K562 (cell line): Measurements from ENCODE around the gene HEY2. TPM values are rescaled to one million over a fixed set of nuclear protein-coding genes. Genes with fewer than 3 reads are reported as not detected.

Source experiments
- BRD9 ChIP-seq: fragments of 450-650 bp; IDR thresholded peaks from 2 replicates; pipeline ENCODE4 v1.6.1; 2018; ENCODE audit warnings: low read depth; ENCODE audit not compliant: partially characterized antibody
- COPS2 ChIP-seq: fragments of 450-650 bp; conservative IDR thresholded peaks from 2 replicates; pipeline ENCODE4 v1.6.1; 2016; ENCODE audit warnings: mild to moderate bottlenecking, moderate library complexity
- CXXC5 ChIP-seq: fragments of 250-450 bp; sonication (Bioruptor Pico); IDR thresholded peaks from 2 replicates; pipeline ENCODE4 v1.8.0; 2022; ENCODE audit warnings: inconsistent platforms, mild to moderate bottlenecking, moderate library complexity
- DACH1 ChIP-seq: fragments of 450-650 bp; IDR thresholded peaks from 2 replicates; pipeline ENCODE4 v1.6.1; 2018; ENCODE audit not compliant: partially characterized antibody
- GTF2E2 ChIP-seq: fragments of 200-800 bp; sonication (Bioruptor generic); IDR thresholded peaks from 2 replicates; pipeline ENCODE4 v1.6.1; 2016; ENCODE audit warnings: missing genetic modification characterization, missing compliant biosample characterization
- GTF2F1 ChIP-seq: IDR thresholded peaks from 2 replicates; pipeline ENCODE4 v1.6.1; 2011; ENCODE audit warnings: low read depth, low read length, improper control_type of control experiment
- KLF16 ChIP-seq: IDR thresholded peaks from 2 replicates; pipeline ENCODE4 v1.6.1; 2016; ENCODE audit warnings: antibody characterized with exemption
- MCM7 ChIP-seq, 2 experiments: fragments of 450-650 bp; IDR thresholded peaks; 2 replicates each; pipeline ENCODE4 v1.6.1; 2016 to 2018
- MEIS2 ChIP-seq: fragments of 450-650 bp; IDR thresholded peaks from 2 replicates; pipeline ENCODE4 v1.6.1; 2014; ENCODE audit warnings: mild to moderate bottlenecking; ENCODE audit not compliant: partially characterized antibody
- MIER1 ChIP-seq: fragments of 450-650 bp; IDR thresholded peaks from 2 replicates; pipeline ENCODE4 v1.6.1; 2016; ENCODE audit warnings: antibody characterized with exemption, mild to moderate bottlenecking, low read depth
- RBM22 ChIP-seq: fragments of 200-400 bp; formaldehyde crosslinking; IDR thresholded peaks from 2 replicates; pipeline ENCODE4 v1.6.1; 2018; ENCODE audit warnings: low read length, low read depth; ENCODE audit not compliant: poor library complexity, severe bottlenecking
- TEAD1 ChIP-seq, 2 experiments: fragments of 450-650 bp in 1 of 2; sonication (generic) in 1 of 2; formaldehyde crosslinking; IDR thresholded peaks; 2 replicates each; pipeline versions ENCODE4 v1.4.0 to v1.8.0; 2020 to 2022; ENCODE audit warnings: mild to moderate bottlenecking in 2 of 2, missing genetic modification reagents in 1 of 2
- XRCC4 ChIP-seq: IDR thresholded peaks from one replicate; pipeline ENCODE4 v1.6.1; 2011; ENCODE audit not compliant: insufficient read depth, insufficient read length; ENCODE audit errors: extremely low read depth
- ZBTB33 ChIP-seq: sonication (generic); formaldehyde crosslinking; IDR thresholded peaks from 2 replicates; pipeline ENCODE4 v1.8.1; 2023; ENCODE audit warnings: mild to moderate bottlenecking, missing genetic modification reagents
- ZFP1 ChIP-seq: fragments of 450-650 bp; formaldehyde crosslinking; IDR thresholded peaks from 2 replicates; pipeline ENCODE4 v1.4.0; 2020; ENCODE audit warnings: mild to moderate bottlenecking, mixed read lengths
- ZFX ChIP-seq: sonication (generic); formaldehyde crosslinking; IDR thresholded peaks from 2 replicates; pipeline ENCODE4 v1.8.0; 2022; ENCODE audit warnings: mild to moderate bottlenecking, missing genetic modification reagents, moderate library complexity
- ZHX1 ChIP-seq: fragments of 150-350 bp; conservative IDR thresholded peaks from 2 replicates; pipeline ENCODE4 v1.6.1; 2014; ENCODE audit warnings: low read length
- ZNF146 ChIP-seq: IDR thresholded peaks from one replicate; pipeline ENCODE4 v1.6.1; 2018; ENCODE audit warnings: missing compliant biosample characterization; ENCODE audit not compliant: unreplicated experiment
- ZNF224 ChIP-seq: sonication (generic); formaldehyde crosslinking; IDR thresholded peaks from 2 replicates; pipeline ENCODE4 v1.8.0; 2022; ENCODE audit warnings: mild to moderate bottlenecking, missing genetic modification reagents
- ZNF561 ChIP-seq: fragments of 450-650 bp; formaldehyde crosslinking; conservative IDR thresholded peaks from 2 replicates; pipeline ENCODE4 v1.4.0; 2020; ENCODE audit warnings: mild to moderate bottlenecking, moderate library complexity
- ZNF584 ChIP-seq: fragments of 200-800 bp; sonication (Bioruptor generic); IDR thresholded peaks from 2 replicates; pipeline ENCODE4 v1.6.1; 2016; ENCODE audit warnings: low read depth, mild to moderate bottlenecking, missing genetic modification characterization, missing compliant biosample characterization
- ZNF589 ChIP-seq: fragments of 200-800 bp; sonication (Bioruptor generic); IDR thresholded peaks from 2 replicates; pipeline ENCODE4 v1.6.1; 2016; ENCODE audit warnings: low read depth, missing genetic modification characterization, missing compliant biosample characterization
- ZNF655 ChIP-seq: fragments of 250-450 bp; sonication (Bioruptor Pico); IDR thresholded peaks from 2 replicates; pipeline ENCODE4 v1.5.0; 2021
- ZNF699 ChIP-seq: fragments of 250-450 bp; sonication (Bioruptor Pico); IDR thresholded peaks from 2 replicates; pipeline ENCODE4 v1.8.0; 2021; ENCODE audit warnings: mild to moderate bottlenecking, moderate library complexity; ENCODE audit not compliant: insufficient replicate concordance
- polyA plus RNA-seq, 8 experiments: library from polyadenylated mRNA; depleted of rRNA in 4 of 8; stranded (reverse) in 5 of 8; unstranded in 3 of 8; fragments of >200 nt; fragmentation: Nextera tagmentation in 2 of 8; fragmentation: Illumina TruSeq in 1 of 8; extraction: Ambion mirVana in 2 of 8; extraction: Trizol in 1 of 8; gene quantifications; 2 replicates each; pipeline versions ENCODE4 v1.2.1 to v1.2.3, GENCODE V29; 2011 to 2014; ENCODE audit warnings: inconsistent platforms in 1 of 8, missing spikeins in 1 of 8
- total RNA-seq, 7 experiments: library from RNA; depleted of rRNA in 6 of 7; stranded (reverse); fragments of >200 nt in 6 of 7; fragmentation: Illumina TruSeq in 2 of 7; extraction: Trizol in 2 of 7; gene quantifications; 2 replicates each; pipeline versions ENCODE4 v1.2.1 to v1.2.3, GENCODE V29; 2011 to 2021; ENCODE audit warnings: low replicate concordance in 1 of 7

Gene HEY2
- total and polyA plus RNA-seq, 9 of the 15 experiments (the other 6 are each of a cell fraction or from before 2014, with no cell fraction given) = 0.03 to 0.07 (median 0.06) TPM; not detected in 5

- no peak for TF ChIP-seq ZBTB33
- no peak for TF ChIP-seq ZNF699 (CRISPR knock-in tag)
- no peak for TF ChIP-seq GTF2E2 (tag)
- no peak for TF ChIP-seq ZHX1
- TF ChIP-seq GTF2F1 = no peak; the same call in 1 of the 2 replicates
- TF ChIP-seq ZNF589 = no peak
- no peak for TF ChIP-seq XRCC4
- TF ChIP-seq ZFX (CRISPR knock-in tag) = no peak
- no peak for TF ChIP-seq ZNF655
- TF ChIP-seq KLF16 = no peak
- TF ChIP-seq TEAD1 (CRISPR knock-in tag; IDR thresholded peaks at IDR 0.05) = no peak
- TF ChIP-seq ZNF561 = no peak
- TF ChIP-seq COPS2 = no peak
- no peak for TF ChIP-seq MCM7 (IDR thresholded peaks at IDR 0.05)
- TF ChIP-seq ZNF584 (CRISPR knock-in tag) = no peak
- no peak for TF ChIP-seq ZFP1 (CRISPR knock-in tag)
- no peak for TF ChIP-seq MEIS2
- 0 out of 2 replicates have a peak, but pooled peaks have one; percentile 15 for TF ChIP-seq MIER1
- TF ChIP-seq CXXC5 = peak; percentile 70
- peak; percentile 98 for TF ChIP-seq BRD9
- no peak for TF ChIP-seq ZNF224
- no peak for TF ChIP-seq ZNF146 (CRISPR knock-in tag)
- peak; percentile 78 for TF ChIP-seq RBM22
- TF ChIP-seq DACH1 = no peak
Measured at GRCh38 chr6:125779924-125780539, 30.6 kb downstream of the HEY2 start (continued).
